ENCODE measurements around the gene RSRC2. TPM values are rescaled to one million over a fixed set of nuclear protein-coding genes. Genes with fewer than 3 reads are reported as not detected.

The RSRC2 gene
- total RNA-seq, 1 donor from 2014 or later, result 104 TPM

DNA sequence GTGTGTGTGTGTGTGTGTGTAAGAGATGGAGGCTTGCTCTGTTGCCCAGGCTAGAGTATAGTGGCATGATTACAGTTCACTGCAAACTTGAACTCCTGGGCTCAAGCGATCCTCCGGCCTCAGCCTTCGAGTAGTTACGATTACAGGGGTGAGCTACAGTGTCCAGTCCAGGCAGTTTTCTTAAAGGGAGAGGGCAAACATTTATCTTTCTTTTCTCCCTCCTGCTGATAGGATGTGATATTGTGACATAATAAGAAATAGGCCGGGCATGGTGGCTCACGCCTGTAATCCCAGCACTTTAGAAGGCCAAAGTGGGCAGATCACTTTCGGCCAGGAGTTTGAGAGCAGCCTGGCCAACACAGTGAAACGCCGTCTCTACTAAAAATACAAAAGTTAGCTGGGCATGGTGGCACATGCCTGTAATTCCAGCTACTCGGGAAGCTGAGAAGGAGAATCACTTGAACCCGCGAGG is 72.5 kb downstream of the RSRC2 start:
- no peak overlapping the region for H3K4me3 Mint-ChIP-seq (ENCODE audit: unreplicated experiment)
- TF ChIP-seq, protein P1, sequence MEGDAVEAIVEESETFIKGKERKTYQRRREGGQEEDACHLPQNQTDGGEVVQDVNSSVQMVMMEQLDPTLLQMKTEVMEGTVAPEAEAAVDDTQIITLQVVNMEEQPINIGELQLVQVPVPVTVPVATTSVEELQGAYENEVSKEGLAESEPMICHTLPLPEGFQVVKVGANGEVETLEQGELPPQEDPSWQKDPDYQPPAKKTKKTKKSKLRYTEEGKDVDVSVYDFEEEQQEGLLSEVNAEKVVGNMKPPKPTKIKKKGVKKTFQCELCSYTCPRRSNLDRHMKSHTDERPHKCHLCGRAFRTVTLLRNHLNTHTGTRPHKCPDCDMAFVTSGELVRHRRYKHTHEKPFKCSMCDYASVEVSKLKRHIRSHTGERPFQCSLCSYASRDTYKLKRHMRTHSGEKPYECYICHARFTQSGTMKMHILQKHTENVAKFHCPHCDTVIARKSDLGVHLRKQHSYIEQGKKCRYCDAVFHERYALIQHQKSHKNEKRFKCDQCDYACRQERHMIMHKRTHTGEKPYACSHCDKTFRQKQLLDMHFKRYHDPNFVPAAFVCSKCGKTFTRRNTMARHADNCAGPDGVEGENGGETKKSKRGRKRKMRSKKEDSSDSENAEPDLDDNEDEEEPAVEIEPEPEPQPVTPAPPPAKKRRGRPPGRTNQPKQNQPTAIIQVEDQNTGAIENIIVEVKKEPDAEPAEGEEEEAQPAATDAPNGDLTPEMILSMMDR (IDR thresholded peaks at IDR 0.05; ENCODE audit: partially characterized antibody, unreplicated experiment), result no peak
- no peaks in the 10 kb centered on the region for H3K27me3 Mint-ChIP-seq (ENCODE audit: unreplicated experiment)
- no peak for DNase-seq
- no peak overlapping the region for H3K27ac Mint-ChIP-seq (ENCODE audit: unreplicated experiment)
- no peaks in the 10 kb centered on the region for H3K36me3 Mint-ChIP-seq (ENCODE audit: unreplicated experiment)
- H3K4me1 Mint-ChIP-seq (ENCODE audit: low read depth, unreplicated experiment), result no peaks in the 10 kb centered on the region
- peaks cover 5% of the 10 kb centered on the region for H3K9me3 Mint-ChIP-seq (ENCODE audit: unreplicated experiment)

Other genes with a start within 250 kb of the RSRC2 start
- 65.7 TPM for gene CLIP1, start 104.3 kb downstream of the RSRC2 start, total RNA-seq (ENCODE audit: unreplicated experiment)
- gene ZCCHC8, start 26.0 kb downstream of the RSRC2 start, total RNA-seq (ENCODE audit: unreplicated experiment), result 29.3 TPM
- gene KNTC1, start 313 bp upstream of the RSRC2 start, total RNA-seq (ENCODE audit: unreplicated experiment), result 34.0 TPM
- not detected for gene HCAR2, start 176.4 kb upstream of the RSRC2 start, total RNA-seq (ENCODE audit: unreplicated experiment)
- not detected for gene HCAR3, start 189.9 kb upstream of the RSRC2 start, total RNA-seq (ENCODE audit: unreplicated experiment)
- gene HCAR1, start 203.9 kb upstream of the RSRC2 start, total RNA-seq (ENCODE audit: unreplicated experiment), result not detected
- gene DENR, start 225.9 kb upstream of the RSRC2 start, total RNA-seq (ENCODE audit: unreplicated experiment), result 42.7 TPM
- 0.78 TPM for gene CCDC62, start 247.6 kb upstream of the RSRC2 start, total RNA-seq (ENCODE audit: unreplicated experiment)

All from glutamatergic neuron (in vitro differentiated cells).